ENCODE results near the gene ABCC11. TPM values are rescaled to one million over a fixed set of nuclear protein-coding genes. Genes with fewer than 3 reads are reported as not detected.

Gene ABCC11
- total RNA-seq, 1 donor from 2014 or later, result not detected

DNA sequence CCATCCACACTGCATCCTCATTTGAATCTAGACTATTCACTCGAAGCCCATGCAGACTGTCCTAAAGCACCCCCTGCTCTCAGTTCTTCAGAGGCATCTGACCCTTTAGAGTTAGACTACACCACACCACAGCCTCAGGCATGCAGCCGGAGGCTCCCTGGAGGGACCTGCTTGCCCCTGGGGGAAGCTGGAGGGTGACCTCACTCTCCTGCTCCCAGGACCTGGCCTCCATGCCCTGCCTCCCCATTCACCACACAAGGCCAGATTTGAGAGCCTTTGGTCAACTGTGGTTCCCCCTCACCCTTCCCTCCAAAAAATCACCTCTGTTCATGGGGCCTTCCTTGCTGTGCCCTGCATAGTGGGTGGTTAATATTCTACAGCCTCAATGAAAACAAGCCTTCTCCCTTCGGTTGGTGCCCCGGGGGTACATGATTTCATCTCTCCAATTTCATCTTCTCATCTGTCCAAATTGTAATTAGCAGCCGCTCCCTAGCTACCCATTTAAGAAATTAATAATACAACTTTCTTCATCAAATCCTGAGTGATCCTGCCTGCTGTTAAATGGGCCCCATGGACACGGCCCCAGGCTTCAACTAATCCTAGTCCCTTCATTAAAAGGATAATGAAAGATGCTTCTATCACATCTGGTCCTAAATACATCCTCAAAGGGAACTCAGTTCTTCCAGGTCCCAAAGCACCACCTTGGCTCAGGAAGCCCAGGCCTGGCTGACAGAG lies 116.0 kb downstream of the ABCC11 start:
- Histone ChIP-seq H3K4me1 (no peaks in the 10 kb centered on the region), H3K36me3 (no peaks in the 10 kb centered on the region), H3K4me3 (no peak overlapping the region), H3K9me3 (no peaks in the 10 kb centered on the region), H3K27ac (no peak overlapping the region), H3K27me3 (no peaks in the 10 kb centered on the region)
- no peak for TF ChIP-seq POLR2AphosphoS5 (IDR thresholded peaks at IDR 0.05; ENCODE audit: insufficient read depth in 1 of 2, low read depth in 1 of 2)
- TF ChIP-seq CTCF (IDR thresholded peaks at IDR 0.05), result no peak
- no peak for TF ChIP-seq POLR2A (IDR thresholded peaks at IDR 0.05)
- intact Hi-C loops (cut with DNase I), result no loop called here
- DNase-seq (ENCODE audit: extremely low spot score in 2 of 2), result no peak

GRCh38 chr16:48129926-48130325 lies 117.4 kb downstream of the ABCC11 start:
- no peak for DNase-seq (ENCODE audit: extremely low spot score in 2 of 2)
- no peak overlapping the region for H3K27ac ChIP-seq
- intact Hi-C loops (cut with DNase I), result no loop called here
- TF ChIP-seq CTCF (IDR thresholded peaks at IDR 0.05) (no peak), POLR2A (IDR thresholded peaks at IDR 0.05) (no peak), POLR2AphosphoS5 (IDR thresholded peaks at IDR 0.05; ENCODE audit: insufficient read depth in 1 of 2, low read depth in 1 of 2) (no peak)
- no peak overlapping the region for H3K4me3 ChIP-seq
- H3K4me1 ChIP-seq, result no peaks in the 10 kb centered on the region
- no peaks in the 10 kb centered on the region for H3K36me3 ChIP-seq
- no peaks in the 10 kb centered on the region for H3K27me3 ChIP-seq
- H3K9me3 ChIP-seq, result no peaks in the 10 kb centered on the region

- Histone ChIP-seq H3K36me3 (no peaks in the 10 kb centered on the region), H3K9me3 (no peaks in the 10 kb centered on the region), H3K27me3 (no peaks in the 10 kb centered on the region), H3K27ac (no peak overlapping the region), H3K4me3 (no peak overlapping the region), H3K4me1 (no peaks in the 10 kb centered on the region)
- intact Hi-C loops (cut with DNase I), result no loop called here
- TF ChIP-seq POLR2A (IDR thresholded peaks at IDR 0.05), result no peak
- no peak for TF ChIP-seq CTCF (IDR thresholded peaks at IDR 0.05)
- TF ChIP-seq POLR2AphosphoS5 (IDR thresholded peaks at IDR 0.05; ENCODE audit: insufficient read depth in 1 of 2, low read depth in 1 of 2), result no peak
- DNase-seq (ENCODE audit: extremely low spot score in 2 of 2), result no peak
These were observed 118.6 kb downstream of the ABCC11 start for GRCh38 chr16:48128769-48129168.

GRCh38 chr16:48126801-48127644 lies 120.3 kb downstream of the ABCC11 start:
- no peak overlapping the region for H3K27ac ChIP-seq
- intact Hi-C loops (cut with DNase I), result no loop called here

More at GRCh38 chr16:48126801-48127644, 120.3 kb downstream of the ABCC11 start:
- TF ChIP-seq POLR2A (IDR thresholded peaks at IDR 0.05), result no peak
- no peak for TF ChIP-seq POLR2AphosphoS5 (IDR thresholded peaks at IDR 0.05; ENCODE audit: insufficient read depth in 1 of 2, low read depth in 1 of 2)
- TF ChIP-seq CTCF (IDR thresholded peaks at IDR 0.05), result no peak
- no peaks in the 10 kb centered on the region for H3K36me3 ChIP-seq
- no peaks in the 10 kb centered on the region for H3K9me3 ChIP-seq
- no peaks in the 10 kb centered on the region for H3K4me1 ChIP-seq
- no peak for DNase-seq (ENCODE audit: extremely low spot score in 2 of 2)
- no peak overlapping the region for H3K4me3 ChIP-seq
- no peaks in the 10 kb centered on the region for H3K27me3 ChIP-seq

All from vagina (tissue), 2 donors.